Measurements from ENCODE around the gene YEATS4.

DNA sequence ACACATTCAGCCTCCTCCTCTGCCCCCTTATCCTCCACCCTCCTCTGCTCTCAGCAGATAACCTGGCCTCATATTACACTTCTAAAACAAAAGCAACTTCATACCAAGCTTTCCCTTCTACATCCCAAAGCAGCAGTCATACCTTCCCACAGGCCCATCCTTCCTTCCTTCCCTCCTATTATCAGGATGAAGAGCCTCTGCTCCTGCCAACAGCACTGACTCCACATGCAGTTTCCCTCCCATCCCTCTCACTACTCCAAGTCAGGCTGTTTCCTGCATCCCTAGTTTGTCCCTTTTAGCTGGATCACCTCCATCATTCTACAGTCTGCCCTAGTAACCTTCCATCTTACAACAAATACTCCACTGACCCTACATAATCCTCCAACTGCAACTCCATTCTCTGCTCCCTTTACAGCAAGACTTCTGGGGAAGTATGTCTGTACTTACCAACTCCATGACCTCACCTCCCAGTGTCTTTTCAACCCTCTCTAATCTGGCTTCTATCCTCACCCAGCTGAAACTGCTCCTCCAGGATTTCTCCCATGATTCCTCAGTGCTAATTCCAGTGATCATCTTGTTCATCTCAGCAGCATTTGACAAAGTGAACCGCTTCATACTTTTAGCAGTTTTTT, 4.9 kb upstream of the YEATS4 start:
- TF ChIP-seq POLR2A (IDR thresholded peaks at IDR 0.05) (no peak), POLR2AphosphoS5 (IDR thresholded peaks at IDR 0.05) (no peak), EP300 (IDR thresholded peaks at IDR 0.05) (no peak)
- TF ChIP-seq, protein P1, sequence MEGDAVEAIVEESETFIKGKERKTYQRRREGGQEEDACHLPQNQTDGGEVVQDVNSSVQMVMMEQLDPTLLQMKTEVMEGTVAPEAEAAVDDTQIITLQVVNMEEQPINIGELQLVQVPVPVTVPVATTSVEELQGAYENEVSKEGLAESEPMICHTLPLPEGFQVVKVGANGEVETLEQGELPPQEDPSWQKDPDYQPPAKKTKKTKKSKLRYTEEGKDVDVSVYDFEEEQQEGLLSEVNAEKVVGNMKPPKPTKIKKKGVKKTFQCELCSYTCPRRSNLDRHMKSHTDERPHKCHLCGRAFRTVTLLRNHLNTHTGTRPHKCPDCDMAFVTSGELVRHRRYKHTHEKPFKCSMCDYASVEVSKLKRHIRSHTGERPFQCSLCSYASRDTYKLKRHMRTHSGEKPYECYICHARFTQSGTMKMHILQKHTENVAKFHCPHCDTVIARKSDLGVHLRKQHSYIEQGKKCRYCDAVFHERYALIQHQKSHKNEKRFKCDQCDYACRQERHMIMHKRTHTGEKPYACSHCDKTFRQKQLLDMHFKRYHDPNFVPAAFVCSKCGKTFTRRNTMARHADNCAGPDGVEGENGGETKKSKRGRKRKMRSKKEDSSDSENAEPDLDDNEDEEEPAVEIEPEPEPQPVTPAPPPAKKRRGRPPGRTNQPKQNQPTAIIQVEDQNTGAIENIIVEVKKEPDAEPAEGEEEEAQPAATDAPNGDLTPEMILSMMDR (IDR thresholded peaks at IDR 0.05) = no peak
